ENCODE measurements around the gene HRH4. TPM values are rescaled to one million over a fixed set of nuclear protein-coding genes. Genes with fewer than 3 reads are reported as not detected.

HRH4 gene
- total RNA-seq, 2 experiments from 2014 or later = not detected

DNA sequence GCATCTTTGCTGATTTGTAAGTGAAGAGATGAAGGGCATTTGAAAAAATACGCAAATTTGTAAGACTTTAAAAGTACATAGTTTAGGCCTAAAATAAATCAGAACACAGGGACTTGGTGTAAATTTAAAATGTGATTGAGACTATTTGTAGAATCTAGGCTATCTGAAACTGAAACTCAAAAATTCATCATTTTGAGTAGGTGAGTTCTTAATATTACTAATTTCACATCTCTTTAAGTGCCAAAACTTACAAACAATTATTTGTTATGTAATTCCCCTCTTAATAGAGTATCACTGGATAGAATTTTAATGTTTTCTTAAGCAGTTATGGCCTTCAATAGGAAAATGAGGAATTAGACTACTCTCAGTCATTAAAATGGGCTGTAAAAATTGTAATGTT lies 14.0 kb upstream of the HRH4 start:
- Histone ChIP-seq H3K4me2 (ENCODE audit: low read length) (no peak overlapping the region), H3K27ac (ENCODE audit: low read depth, low read length, poor library complexity, severe bottlenecking) (no peak overlapping the region), H3K9me3 (ENCODE audit: low read length) (no peaks in the 10 kb centered on the region), H3K9me2 (ENCODE audit: insufficient read depth, low read length) (no peaks in the 10 kb centered on the region), H4K20me1 (ENCODE audit: insufficient read depth, low read length) (no peaks in the 10 kb centered on the region), H3K4me1 (ENCODE audit: insufficient read depth, low read length, poor library complexity, severe bottlenecking) (no peaks in the 10 kb centered on the region), H3K4me3 (ENCODE audit: low read depth, low read length, poor library complexity, severe bottlenecking) (no peak overlapping the region), H3K79me2 (ENCODE audit: insufficient read depth, low read depth, low read length) (no peaks in the 10 kb centered on the region), H2AFZ (ENCODE audit: low read length) (no peak overlapping the region), H3K36me3 (ENCODE audit: insufficient read depth, low read length) (no peaks in the 10 kb centered on the region)
- intact Hi-C loops (cut with micrococcal nuclease; ENCODE audit: unreplicated experiment) = no loop called here
- TF ChIP-seq EZH2phosphoT487 (IDR thresholded peaks at IDR 0.05; ENCODE audit: borderline replicate concordance, low read depth, low read length) (no peak), CTCF (conservative IDR thresholded peaks at IDR 0.05; ENCODE audit: low read length) (no peak)
- no peak for DNase-seq (ENCODE audit: low spot score)
- BruUV-seq (replicated peaks) = no TSS peak
- ChIA-PET POLR2A (interaction anchor here (0.7 to 0.9 kb wide), 2 partner anchors 42 to 1405 kb away, joined by 3 to 5 read pairs; no protein-coding TSS in a partner anchor), CTCF (ENCODE audit: unreplicated experiment) (interaction anchor here (0.7 to 2.3 kb wide), 3 partner anchors 8 to 46 kb away, joined by 3 to 11 read pairs (median 4); no protein-coding TSS in a partner anchor)

DNA sequence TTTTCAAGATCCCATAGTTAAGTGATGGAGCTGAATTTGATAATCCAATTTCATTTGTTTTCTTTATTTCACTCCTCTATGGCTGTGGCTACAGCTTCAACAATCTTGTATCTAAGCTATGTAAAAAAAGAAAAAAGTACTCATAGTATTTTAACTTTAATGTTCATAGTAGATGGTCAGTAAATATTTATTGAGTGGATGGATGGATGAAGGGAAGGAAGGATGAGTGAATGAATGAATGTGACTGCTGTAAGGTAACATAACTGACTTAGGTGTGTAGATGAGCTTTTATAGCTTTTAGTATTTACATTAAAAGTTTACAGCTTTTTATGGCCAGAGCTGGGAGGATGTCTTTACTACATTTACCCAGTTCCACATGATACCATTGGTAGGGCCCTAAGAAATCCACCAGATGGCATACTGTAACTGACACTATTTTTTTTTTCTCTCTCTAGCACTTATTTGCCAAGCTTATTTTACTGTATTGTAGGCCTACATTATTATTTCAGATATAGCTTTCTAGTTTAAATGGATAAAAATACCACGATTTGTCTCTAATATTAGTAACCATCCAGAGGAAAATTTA lies 13.4 kb upstream of the HRH4 start:
- Histone ChIP-seq H4K20me1 (ENCODE audit: insufficient read depth, low read length) (no peaks in the 10 kb centered on the region), H3K79me2 (ENCODE audit: insufficient read depth, low read depth, low read length) (no peaks in the 10 kb centered on the region), H3K27ac (ENCODE audit: low read depth, low read length, poor library complexity, severe bottlenecking) (no peak overlapping the region), H3K9me2 (ENCODE audit: insufficient read depth, low read length) (no peaks in the 10 kb centered on the region), H3K4me2 (ENCODE audit: low read length) (no peak overlapping the region), H3K9me3 (ENCODE audit: low read length) (no peaks in the 10 kb centered on the region), H3K4me1 (ENCODE audit: insufficient read depth, low read length, poor library complexity, severe bottlenecking) (no peaks in the 10 kb centered on the region), H3K36me3 (ENCODE audit: insufficient read depth, low read length) (no peaks in the 10 kb centered on the region), H3K4me3 (ENCODE audit: low read depth, low read length, poor library complexity, severe bottlenecking) (no peak overlapping the region), H2AFZ (ENCODE audit: low read length) (no peak overlapping the region)
- ChIA-PET POLR2A (interaction anchor here (0.5 to 0.9 kb wide), 3 partner anchors 12 to 1404 kb away, joined by 3 to 5 read pairs (median 3); no protein-coding TSS in a partner anchor), CTCF (ENCODE audit: unreplicated experiment) (interaction anchor here (0.7 to 2.3 kb wide), 3 partner anchors 9 to 45 kb away, joined by 3 to 11 read pairs (median 4); no protein-coding TSS in a partner anchor)
- BruUV-seq (replicated peaks) = no TSS peak
- intact Hi-C loops (cut with micrococcal nuclease; ENCODE audit: unreplicated experiment) = no loop called here
- TF ChIP-seq EZH2phosphoT487 (IDR thresholded peaks at IDR 0.05; ENCODE audit: borderline replicate concordance, low read depth, low read length) (no peak), CTCF (conservative IDR thresholded peaks at IDR 0.05; ENCODE audit: low read length) (peak; percentile 49)
- DNase-seq (ENCODE audit: low spot score) = peak; percentile 3

DNA sequence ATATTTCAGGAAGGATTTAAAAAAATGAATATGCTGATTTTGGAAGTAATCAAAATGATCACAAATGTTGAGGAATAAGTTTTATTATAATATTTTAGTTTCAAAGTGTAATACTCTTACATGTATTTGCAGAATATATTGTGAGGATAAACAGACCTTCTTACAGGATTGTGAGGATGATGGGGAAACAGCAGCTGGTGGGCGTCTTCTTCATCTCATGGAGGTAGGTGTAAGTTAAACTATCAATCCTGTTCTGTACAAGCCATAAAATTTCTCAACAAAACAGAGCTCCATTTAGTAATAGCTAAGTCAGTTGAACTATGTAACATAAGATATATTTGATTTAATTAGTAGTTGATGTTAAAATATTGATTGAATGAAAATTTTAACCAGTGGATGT lies 12.5 kb upstream of the HRH4 start:
- H3K79me2 ChIP-seq (ENCODE audit: insufficient read depth, low read depth, low read length) = no peaks in the 10 kb centered on the region
- ChIA-PET CTCF (ENCODE audit: unreplicated experiment) (interaction anchor here (2.3 kb wide), 1 partner anchor 41 kb away, joined by 11 read pairs; no protein-coding TSS in a partner anchor), POLR2A (interaction anchor here (0.7 kb wide), 1 partner anchor 23 kb away, joined by 4 read pairs; no protein-coding TSS in a partner anchor)
- H3K36me3 ChIP-seq (ENCODE audit: insufficient read depth, low read length) = no peaks in the 10 kb centered on the region
- no peak for TF ChIP-seq EZH2phosphoT487 (IDR thresholded peaks at IDR 0.05; ENCODE audit: borderline replicate concordance, low read depth, low read length)
- no peak for TF ChIP-seq CTCF (conservative IDR thresholded peaks at IDR 0.05; ENCODE audit: low read length)
- no peak overlapping the region for H3K4me3 ChIP-seq (ENCODE audit: low read depth, low read length, poor library complexity, severe bottlenecking)
- DNase-seq (ENCODE audit: low spot score) = no peak
- BruUV-seq (replicated peaks) = no TSS peak
- H3K9me3 ChIP-seq (ENCODE audit: low read length) = no peaks in the 10 kb centered on the region
- no peaks in the 10 kb centered on the region for H3K9me2 ChIP-seq (ENCODE audit: insufficient read depth, low read length)
- intact Hi-C loops (cut with micrococcal nuclease; ENCODE audit: unreplicated experiment) = no loop called here
- H2AFZ ChIP-seq (ENCODE audit: low read length) = no peak overlapping the region
- H3K27ac ChIP-seq (ENCODE audit: low read depth, low read length, poor library complexity, severe bottlenecking) = no peak overlapping the region
- no peaks in the 10 kb centered on the region for H3K4me1 ChIP-seq (ENCODE audit: insufficient read depth, low read length, poor library complexity, severe bottlenecking)
- no peak overlapping the region for H3K4me2 ChIP-seq (ENCODE audit: low read length)
- H4K20me1 ChIP-seq (ENCODE audit: insufficient read depth, low read length) = no peaks in the 10 kb centered on the region

All from OCI-LY7 (cell line).